Adrenal gland (tissue), 12 donors: ENCODE data around the gene ARL15. TPM values are rescaled to one million over a fixed set of nuclear protein-coding genes. Genes with fewer than 3 reads are reported as not detected.

Experiments
- DNase-seq, 7 donors: peaks; one replicate each; pipeline ENCODE4 v3.0.0-alpha.2; 2019 to 2020
- H3K27ac ChIP-seq, 5 donors: fragments of 200-600 bp; sonication (generic) in 4 of 5; 1 replicate in 3 of 5; 2 replicates in 2 of 5; pipeline versions ENCODE4 v1.5.1 to v1.8.0; 2016 to 2020; ENCODE audit warnings: mild to moderate bottlenecking in 1 of 5
- H3K27me3 ChIP-seq: fragments of 200-600 bp; 2 replicates; pipeline ENCODE4 v1.8.0; 2021
- H3K36me3 ChIP-seq, 2 donors: fragments of 200-600 bp; replicated peaks in 1 of 2; 1 replicate in 1 of 2; 2 replicates in 1 of 2; pipeline versions ENCODE4 v1.5.1 to v1.8.0; 2018 to 2022
- H3K4me1 ChIP-seq, 2 donors: fragments of 200-600 bp; replicated peaks in 1 of 2; 1 replicate in 1 of 2; 2 replicates in 1 of 2; pipeline versions ENCODE4 v1.5.1 to v1.8.0; 2018 to 2021
- H3K4me3 ChIP-seq, 4 donors: fragments of 200-600 bp; sonication (generic) in 3 of 4; one replicate each; pipeline ENCODE4 v1.5.1; 2016 to 2018
- H3K9me3 ChIP-seq, 3 donors: fragments of 200-600 bp; sonication (generic) in 1 of 3; replicated peaks in 1 of 3; 1 replicate in 2 of 3; 2 replicates in 1 of 3; pipeline versions ENCODE4 v1.5.1 to v1.8.0; 2016 to 2021
- CTCF ChIP-seq, 6 experiments: fragments of 450-650 bp in 4 of 6; fragments of 200-600 bp in 2 of 6; sonication (generic) in 1 of 6; IDR thresholded peaks; 1 replicate in 5 of 6; 2 replicates in 1 of 6; pipeline versions ENCODE4 v1.5.1 to v1.8.0; 2016 to 2021; ENCODE audit warnings: antibody characterized with exemption in 6 of 6, mild to moderate bottlenecking in 2 of 6, moderate library complexity in 1 of 6
- POLR2A ChIP-seq, 2 donors: fragments of 450-650 bp; IDR thresholded peaks; one replicate each; pipeline ENCODE4 v1.6.1; 2017; ENCODE audit warnings: antibody characterized with exemption in 2 of 2, mild to moderate bottlenecking in 2 of 2, moderate library complexity in 1 of 2
- WGBS, 4 donors: extraction: QIAGEN DNeasy Blood & Tissue Kit in 2 of 4; methylation state at CpG; one replicate each; pipeline versions ENCODE4 v1.1.5 to v1.1.7; 2013 to 2017; 5-methylcytosine and 5-hydroxymethylcytosine counted together
- intact Hi-C, 2 donors: fragments of 100-400 bp; cut with DNase I; formaldehyde crosslinking; loops; one replicate each; pipeline versions ENCODE4 v1.14.1 to v1.15.0; 2022 to 2023
- polyA plus RNA-seq, 3 donors: library from polyadenylated mRNA; stranded (reverse); fragments of 200-250 nt in 2 of 3; fragments of 350-450 nt in 1 of 3; fragmentation: Illumina TruSeq in 1 of 3; extraction: RNeasy Lipid Tissue Mini Kit (QIAGEN cat#74804) in 1 of 3; gene quantifications; one replicate each; pipeline ENCODE4 v1.2.3, GENCODE V29; 2013 to 2014
- total RNA-seq, 9 donors: library from RNA; depleted of rRNA in 4 of 9; stranded (reverse); fragments of >200 nt in 4 of 9; fragments of 120-200 nt in 1 of 9; fragmentation: NEBNext Ultra II Directional in 1 of 9; extraction: Animal tissue kit (Norgen Biotek cat#: 25700) in 1 of 9; gene quantifications; one replicate each; pipeline versions ENCODE4 v1.1.0 to v1.2.4, GENCODE V29; 2013 to 2023
- donor health status: healthy with polysubstance abuse.
- donor health status: Bipolar disorder and iron deficiency.
- donor health status: DM: yes; HTN: yes; CAD: no.
- donor health status: DM: no; HTN: no; CAD: no.
- donor health status: DM: no; HTN: no; CAD: no.
- donor health status: DM: yes; HTN: yes; CAD: no.

The ARL15 gene
- total and polyA plus RNA-seq, 12 donors, result 12.1 to 85.6 (median 38.9) TPM

GRCh38 chr5:54249210-54250028 lies 61.0 kb downstream of the ARL15 start:
- no peak overlapping the region for H3K27ac ChIP-seq
- H3K4me3 ChIP-seq, result no peak overlapping the region
- peak; percentile 24 to 65 (median 31) for DNase-seq
- no peaks in the 10 kb centered on the region for H3K36me3 ChIP-seq
- TF ChIP-seq POLR2A (IDR thresholded peaks at IDR 0.05) (no peak), CTCF (IDR thresholded peaks at IDR 0.05) (no peak)
- 37 to 45% (median 42%) methylated on average over 4 of the region's 4 CpGs for WGBS, 4 donors
- no peaks in the 10 kb centered on the region for H3K27me3 ChIP-seq
- intact Hi-C loops, result loop anchor here (10.0 kb wide), 4 partner anchors 55 to 245 kb away; partner anchors contain the start of gene ARL15 (in 1 of the 2)
- no peaks in the 10 kb centered on the region for H3K9me3 ChIP-seq
- no peaks in the 10 kb centered on the region for H3K4me1 ChIP-seq

GRCh38 chr5:54247226-54247625 lies 63.1 kb downstream of the ARL15 start:
- intact Hi-C loops, result loop anchor here (10.0 kb wide), 2 partner anchors 168 to 248 kb away; no protein-coding TSS in a partner anchor
- no peaks in the 10 kb centered on the region for H3K4me1 ChIP-seq
- no peak overlapping the region for H3K27ac ChIP-seq

GRCh38 chr5:54243483-54244080 lies 66.8 kb downstream of the ARL15 start:
- Histone ChIP-seq H3K9me3 (no peaks in the 10 kb centered on the region), H3K27ac (no peak overlapping the region), H3K4me1 (peaks cover 0 to under 1% of the 10 kb centered on the region in 2 donors), H3K27me3 (no peaks in the 10 kb centered on the region), H3K4me3 (no peak overlapping the region), H3K36me3 (no peaks in the 10 kb centered on the region)
- TF ChIP-seq CTCF (IDR thresholded peaks at IDR 0.05) (peak; percentile 47 to 81 (median 71)), POLR2A (IDR thresholded peaks at IDR 0.05) (no peak)
- peak in 6 of 7 donors; percentile 25 to 72 (median 42) for DNase-seq
- intact Hi-C loops, result loop anchor here (10.0 kb wide), 2 partner anchors 171 to 251 kb away; no protein-coding TSS in a partner anchor
- 50 to 57% (median 56%) methylated on average over 4 of the region's 4 CpGs for WGBS, 4 donors

More at GRCh38 chr5:54247226-54247625, 63.1 kb downstream of the ARL15 start:
- Histone ChIP-seq H3K27me3 (no peaks in the 10 kb centered on the region), H3K9me3 (no peaks in the 10 kb centered on the region), H3K36me3 (no peaks in the 10 kb centered on the region), H3K4me3 (no peak overlapping the region)
- no peak for DNase-seq
- TF ChIP-seq POLR2A (IDR thresholded peaks at IDR 0.05), result no peak
- TF ChIP-seq CTCF (IDR thresholded peaks at IDR 0.05), result no peak
- WGBS, 4 donors, result 30 to 49% (median 46%) methylated on average over 5 of the region's 5 CpGs

GRCh38 chr5:54242297-54242696 lies 68.1 kb downstream of the ARL15 start:
- DNase-seq, result no peak
- Histone ChIP-seq H3K4me3 (no peak overlapping the region), H3K27me3 (no peaks in the 10 kb centered on the region), H3K36me3 (no peaks in the 10 kb centered on the region), H3K4me1 (peaks cover 0 to 4% of the 10 kb centered on the region in 2 donors), H3K27ac (no peak overlapping the region), H3K9me3 (no peaks in the 10 kb centered on the region)
- no peak for TF ChIP-seq CTCF (IDR thresholded peaks at IDR 0.05)
- no peak for TF ChIP-seq POLR2A (IDR thresholded peaks at IDR 0.05)
- 76 to 85% (median 81%) methylated on average over 5 of the region's 5 CpGs for WGBS, 4 donors
- intact Hi-C loops, result loop anchor here (10.0 kb wide), 2 partner anchors 173 to 253 kb away; no protein-coding TSS in a partner anchor
